ENCODE data around the gene CCR5. TPM values are rescaled to one million over a fixed set of nuclear protein-coding genes. Genes with fewer than 3 reads are reported as not detected.
A peak's percentile ranks its signal among the peaks of the same experiment; 100 is the strongest.

The CCR5 gene
- total RNA-seq, 4 donors from 2014 or later: 0.23 to 1.8 (median 0.44) TPM

- no peak for ATAC-seq
- WGBS, 2 donors (ENCODE audit: low coverage in 1 of 2): 69 to 86% methylated on average over 8 of the region's 10 CpGs
- Histone ChIP-seq H3K36me3 (no peaks in the 10 kb centered on the region), H3K4me1 (no peaks in the 10 kb centered on the region), H3K4me3 (no peak overlapping the region), H3K27me3 (peaks cover 60% of the 10 kb centered on the region), H3K9me3 (no peaks in the 10 kb centered on the region), H3K27ac (no peak overlapping the region)
- no peak for TF ChIP-seq POLR2A (IDR thresholded peaks at IDR 0.05)
- TF ChIP-seq POLR2AphosphoS5 (IDR thresholded peaks at IDR 0.05): no peak
- no peak for TF ChIP-seq CTCF (IDR thresholded peaks at IDR 0.05)
Measured at GRCh38 chr3:46371519-46372340, 984 bp downstream of the CCR5 start.

- no peak for TF ChIP-seq POLR2A (IDR thresholded peaks at IDR 0.05)
- TF ChIP-seq CTCF (IDR thresholded peaks at IDR 0.05): peak in 3 of 4 experiments; percentile 21 to 38 (median 38)
- TF ChIP-seq POLR2AphosphoS5 (IDR thresholded peaks at IDR 0.05): no peak
- Histone ChIP-seq H3K27ac (no peak overlapping the region), H3K4me3 (no peak overlapping the region), H3K4me1 (no peaks in the 10 kb centered on the region), H3K27me3 (peaks cover 51% of the 10 kb centered on the region), H3K36me3 (no peaks in the 10 kb centered on the region), H3K9me3 (no peaks in the 10 kb centered on the region)
- WGBS, 2 donors (ENCODE audit: low coverage in 1 of 2): 83 to 92% methylated on average over 7 to 9 of the region's 9 CpGs
- no peak for ATAC-seq
Measured at GRCh38 chr3:46372492-46373359, 2.0 kb downstream of the CCR5 start.

GRCh38 chr3:46374755-46375154 lies 4.0 kb downstream of the CCR5 start:
- H3K4me3 ChIP-seq: no peak overlapping the region
- no peaks in the 10 kb centered on the region for H3K36me3 ChIP-seq
- no peak for ATAC-seq
- WGBS, 2 donors (ENCODE audit: low coverage in 1 of 2): 73 to 80% methylated on average over 1 to 3 of the region's 3 CpGs
- TF ChIP-seq CTCF (IDR thresholded peaks at IDR 0.05) (no peak), POLR2AphosphoS5 (IDR thresholded peaks at IDR 0.05) (no peak), EP300 (IDR thresholded peaks at IDR 0.05) (no peak), POLR2A (IDR thresholded peaks at IDR 0.05) (no peak)
- no peak overlapping the region for H3K27ac ChIP-seq
- H3K9me3 ChIP-seq: no peaks in the 10 kb centered on the region
- H3K27me3 ChIP-seq: peaks cover 35% of the 10 kb centered on the region
- H3K4me1 ChIP-seq: no peaks in the 10 kb centered on the region

- no peak for TF ChIP-seq EP300 (IDR thresholded peaks at IDR 0.05)
- TF ChIP-seq POLR2AphosphoS5 (IDR thresholded peaks at IDR 0.05): no peak
- no peak for TF ChIP-seq POLR2A (IDR thresholded peaks at IDR 0.05)
- TF ChIP-seq CTCF (IDR thresholded peaks at IDR 0.05): no peak
- 66 to 100% methylated on average over 1 to 2 of the region's 2 CpGs for WGBS, 2 donors (ENCODE audit: low coverage in 1 of 2)
- Histone ChIP-seq H3K9me3 (no peaks in the 10 kb centered on the region), H3K27ac (no peak overlapping the region), H3K36me3 (no peaks in the 10 kb centered on the region), H3K4me1 (no peaks in the 10 kb centered on the region), H3K27me3 (peaks cover 32% of the 10 kb centered on the region), H3K4me3 (no peak overlapping the region)
- no peak for ATAC-seq
Measured at GRCh38 chr3:46375218-46375617, 4.5 kb downstream of the CCR5 start.
